Measurements from ENCODE around the gene HID1.
"Not testable (repeated sequence)": the region's sequence is repeated elsewhere in the genome, so short reads cannot be mapped to it uniquely, and the experiment has no call there.

The HID1 gene

DNA sequence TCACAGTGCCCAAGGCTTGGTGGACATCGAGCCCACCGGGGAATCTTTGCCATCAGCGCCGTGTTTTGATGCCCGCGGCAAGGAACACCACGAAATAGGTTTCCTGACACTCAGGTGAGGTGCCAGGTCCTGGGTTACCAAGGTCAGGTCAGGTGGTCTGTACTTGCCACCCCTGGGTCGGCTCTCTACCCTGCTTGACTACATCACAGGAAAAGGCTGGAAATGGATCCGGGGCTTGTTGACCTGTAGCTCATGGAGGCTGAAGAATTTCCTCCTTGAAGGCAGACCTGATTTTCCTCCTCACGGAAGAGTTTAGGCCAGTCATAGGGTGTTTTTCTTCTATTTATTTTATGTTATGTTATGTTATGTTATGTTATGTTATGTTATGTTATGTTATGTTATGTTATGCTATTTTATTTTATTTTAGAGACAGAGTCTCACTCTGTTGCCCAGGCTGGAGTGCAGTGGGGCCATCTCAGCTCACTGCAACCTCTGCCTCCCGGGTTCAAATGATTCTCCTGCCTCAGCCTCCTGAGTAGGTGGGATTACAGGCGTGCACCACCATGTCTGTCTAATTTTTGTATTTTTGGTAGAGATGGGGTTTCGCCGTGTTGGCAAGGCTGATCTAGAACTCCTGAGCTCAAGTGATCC lies 10.2 kb upstream of the HID1 start:
- not testable (repeated sequence) for H3K36me3 Mint-ChIP-seq, H3K9me3 Mint-ChIP-seq, H3K27me3 Mint-ChIP-seq, H3K27ac Mint-ChIP-seq
- H3K4me3 Mint-ChIP-seq: peak overlapping the region; percentile 90
- peaks cover 24% of the 10 kb centered on the region for H3K4me1 Mint-ChIP-seq

DNA sequence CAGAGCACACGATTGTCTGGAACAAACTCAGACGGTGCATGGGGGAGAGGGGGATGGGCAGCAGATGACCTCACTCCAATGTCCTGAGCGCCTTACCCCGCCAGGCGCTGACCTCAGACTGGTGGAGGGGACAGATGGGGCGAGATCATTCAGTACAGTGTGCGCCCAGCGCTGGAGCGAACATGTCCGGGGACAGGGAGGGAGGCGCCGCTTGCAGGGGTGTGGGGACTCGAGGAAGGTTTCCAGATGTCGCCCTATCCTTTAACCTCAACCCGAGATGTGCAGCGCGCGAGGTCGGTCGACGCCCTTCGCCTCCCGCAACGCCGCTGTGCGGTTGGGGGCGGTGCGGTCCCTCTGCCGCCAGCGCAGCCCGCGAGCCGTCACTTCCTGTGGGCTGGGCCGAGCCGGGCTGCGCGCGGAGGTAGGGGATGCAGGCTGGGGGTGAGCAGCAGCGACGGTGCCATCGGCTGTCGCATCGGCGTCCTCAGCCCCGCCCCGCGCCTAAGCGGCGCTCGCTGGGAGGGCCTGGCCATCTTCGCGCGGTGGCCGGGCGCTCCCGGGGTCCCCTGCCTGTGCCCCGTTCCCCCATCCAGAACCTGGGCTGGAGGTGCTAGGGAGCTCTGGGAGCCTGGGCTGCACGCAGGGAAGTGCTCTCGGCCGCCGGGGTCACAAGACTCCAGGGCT lies 9.6 kb upstream of the HID1 start:
- Mint-ChIP-seq H3K4me3 (peak overlapping the region; percentile 90), H3K27me3 (no peaks in the 10 kb centered on the region), H3K27ac (no peak overlapping the region), H3K36me3 (no peaks in the 10 kb centered on the region), H3K9me3 (no peaks in the 10 kb centered on the region), H3K4me1 (peaks cover 22% of the 10 kb centered on the region)

DNA sequence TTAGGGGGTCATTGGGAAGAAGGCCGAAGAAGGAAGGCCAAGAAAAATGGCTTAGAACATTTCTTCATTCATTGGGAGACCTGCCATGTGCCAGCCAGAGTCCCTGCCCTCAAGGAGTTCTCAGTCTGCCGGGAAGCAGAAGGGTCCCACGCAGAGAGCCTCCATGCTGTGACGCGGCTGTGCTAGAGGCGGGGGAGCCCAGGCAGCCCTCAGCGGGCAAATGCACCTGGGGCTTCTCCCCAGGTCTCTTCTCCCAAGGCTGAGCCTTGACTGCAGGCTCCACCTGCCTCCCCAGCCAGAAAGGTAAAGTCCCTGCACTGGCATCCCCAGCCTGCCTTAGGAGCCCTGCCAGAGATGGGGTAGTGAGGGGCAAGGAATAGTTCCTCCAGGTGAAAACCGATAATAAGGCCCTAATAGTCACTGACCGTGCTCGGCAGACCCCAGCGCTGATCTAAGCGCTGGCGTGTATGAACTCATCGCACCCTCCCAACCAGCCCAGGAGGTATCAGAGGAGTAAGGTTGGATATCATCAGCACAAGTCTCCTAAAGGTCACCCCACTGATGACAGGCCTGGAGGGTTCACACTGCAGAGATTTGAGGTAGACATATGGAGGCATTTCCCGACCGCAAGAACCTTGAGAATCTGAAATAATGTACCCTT lies 8.9 kb upstream of the HID1 start:
- Mint-ChIP-seq H3K4me3 (peak overlapping the region; percentile 90), H3K27me3 (no peaks in the 10 kb centered on the region), H3K36me3 (no peaks in the 10 kb centered on the region), H3K4me1 (peaks cover 15% of the 10 kb centered on the region), H3K27ac (no peak overlapping the region), H3K9me3 (no peaks in the 10 kb centered on the region)

DNA sequence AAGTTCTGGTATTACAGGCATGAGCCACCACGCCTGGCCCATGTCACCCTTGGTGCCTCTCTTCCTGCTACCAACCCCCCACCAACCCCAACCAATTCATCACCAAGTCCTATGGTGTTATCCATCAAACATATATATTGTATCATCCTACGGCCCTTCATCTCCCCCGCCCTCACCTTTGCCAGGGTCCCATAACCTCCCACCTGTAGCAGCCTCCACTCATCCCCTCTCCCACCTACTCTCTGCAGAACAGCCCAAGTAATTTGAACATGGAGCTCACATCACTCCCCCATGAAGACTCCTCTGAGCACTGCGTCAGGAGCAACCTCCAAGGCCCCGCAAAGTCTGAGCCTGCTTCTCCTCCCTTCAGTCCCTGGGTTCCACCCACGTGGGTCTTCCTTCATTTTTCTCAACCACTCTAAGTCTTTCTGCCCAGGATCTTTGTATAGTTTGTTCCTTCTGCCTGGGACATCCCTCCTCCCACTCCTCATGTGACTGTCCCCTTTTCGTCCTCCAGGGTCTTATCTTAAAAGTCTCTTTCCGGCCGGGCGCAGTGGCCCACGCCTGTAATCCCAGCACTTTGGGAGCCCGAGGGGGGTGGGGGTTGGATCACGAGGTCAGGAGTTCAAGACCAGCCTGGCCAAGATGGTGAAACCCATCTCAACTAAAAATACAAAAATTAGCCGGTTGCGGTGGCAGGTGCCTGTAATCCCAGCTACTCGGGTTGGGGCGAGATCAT lies 7.0 kb upstream of the HID1 start:
- Mint-ChIP-seq H3K27me3 (no peaks in the 10 kb centered on the region), H3K4me1 (peaks cover 15% of the 10 kb centered on the region), H3K4me3 (no peak overlapping the region), H3K27ac (no peak overlapping the region), H3K9me3 (no peaks in the 10 kb centered on the region), H3K36me3 (no peaks in the 10 kb centered on the region)

DNA sequence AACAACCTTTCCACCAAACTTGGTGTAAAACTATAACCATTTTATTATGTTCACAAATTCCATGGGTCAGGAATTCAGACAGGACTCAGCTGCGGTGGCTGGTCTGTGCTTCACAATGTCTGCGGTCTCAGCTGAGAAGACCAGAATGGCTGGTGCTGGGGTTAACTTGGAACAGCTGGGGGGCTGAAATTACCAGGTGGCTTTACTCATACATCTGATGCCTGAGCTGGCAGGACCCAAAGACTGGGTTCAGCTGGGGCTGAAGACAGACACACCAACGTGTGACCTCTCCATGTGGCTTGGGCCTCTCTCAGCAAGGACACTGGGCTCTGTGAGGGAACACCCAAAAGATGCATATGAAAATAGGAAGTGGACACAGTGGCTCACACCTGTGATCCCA lies 5.7 kb upstream of the HID1 start:
- no peak overlapping the region for H3K4me3 Mint-ChIP-seq
- H3K36me3 Mint-ChIP-seq: no peaks in the 10 kb centered on the region
- H3K27ac Mint-ChIP-seq: no peak overlapping the region
- H3K9me3 Mint-ChIP-seq: no peaks in the 10 kb centered on the region
- no peaks in the 10 kb centered on the region for H3K27me3 Mint-ChIP-seq
- peaks cover 15% of the 10 kb centered on the region for H3K4me1 Mint-ChIP-seq

DNA sequence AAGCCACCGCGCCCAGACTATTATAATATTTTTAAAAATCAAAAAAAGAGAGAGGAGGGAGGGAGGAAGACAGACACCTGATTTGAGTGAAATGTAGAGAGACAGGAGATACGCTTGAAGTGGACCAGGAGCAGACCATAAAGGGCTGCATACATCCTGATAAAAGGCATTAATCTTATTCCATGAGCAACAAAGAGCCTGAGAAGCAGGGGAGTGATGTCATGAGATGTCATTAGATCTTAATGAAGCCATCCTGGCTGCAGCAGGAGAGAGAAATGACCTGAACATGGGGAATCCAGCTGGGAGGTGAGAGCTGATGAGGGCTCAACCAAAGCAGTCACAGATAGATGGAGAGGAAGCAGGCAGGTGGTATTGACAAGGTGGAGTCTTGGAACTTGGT lies 5.2 kb upstream of the HID1 start:
- Mint-ChIP-seq H3K27me3 (no peaks in the 10 kb centered on the region), H3K27ac (no peak overlapping the region), H3K4me1 (peaks cover 19% of the 10 kb centered on the region), H3K4me3 (no peak overlapping the region), H3K9me3 (no peaks in the 10 kb centered on the region), H3K36me3 (no peaks in the 10 kb centered on the region)

DNA sequence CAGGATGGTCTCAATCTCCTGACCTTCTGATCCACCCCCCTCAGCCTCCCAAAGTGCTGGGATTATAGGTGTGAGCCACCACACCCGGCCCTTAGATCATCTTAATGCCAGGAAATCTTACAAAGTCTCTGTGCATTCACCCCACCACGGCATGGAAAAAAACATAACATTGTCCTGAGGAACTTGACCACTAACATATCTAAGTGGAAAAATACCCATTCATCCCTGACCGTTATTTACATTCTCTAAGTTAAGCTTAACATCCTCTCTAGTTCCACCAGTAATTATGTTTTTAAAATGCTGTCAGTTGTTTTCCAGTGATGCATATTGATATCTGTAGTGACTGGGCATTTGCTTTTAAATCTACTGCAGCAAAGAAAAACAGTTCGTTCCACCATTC lies 3.4 kb upstream of the HID1 start:
- no peaks in the 10 kb centered on the region for H3K27me3 Mint-ChIP-seq
- H3K4me3 Mint-ChIP-seq: no peak overlapping the region
- no peaks in the 10 kb centered on the region for H3K9me3 Mint-ChIP-seq
- no peaks in the 10 kb centered on the region for H3K36me3 Mint-ChIP-seq
- no peak overlapping the region for H3K27ac Mint-ChIP-seq
- peaks cover 13% of the 10 kb centered on the region for H3K4me1 Mint-ChIP-seq

DNA sequence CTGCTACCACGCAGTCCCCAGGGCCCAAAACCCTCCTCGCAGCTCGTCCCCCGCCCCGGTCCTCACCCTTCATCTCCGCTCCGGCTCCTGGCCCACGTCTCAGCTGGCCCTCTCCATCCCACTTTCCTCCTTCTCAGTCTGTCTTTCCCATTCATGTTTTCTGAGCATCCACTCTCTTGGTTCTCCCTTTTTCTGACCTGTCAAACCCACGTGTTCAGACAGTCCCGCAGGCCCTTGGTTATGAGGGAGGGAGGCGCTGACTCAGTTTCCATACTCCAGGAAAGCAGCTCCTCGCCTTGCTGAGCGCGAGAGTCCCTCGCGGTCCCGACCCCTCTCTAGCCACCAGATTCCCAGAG lies 392 bp upstream of the HID1 start:
- Mint-ChIP-seq H3K27ac (peak overlapping the region; percentile 62), H3K36me3 (no peaks in the 10 kb centered on the region), H3K9me3 (no peaks in the 10 kb centered on the region)

DNA sequence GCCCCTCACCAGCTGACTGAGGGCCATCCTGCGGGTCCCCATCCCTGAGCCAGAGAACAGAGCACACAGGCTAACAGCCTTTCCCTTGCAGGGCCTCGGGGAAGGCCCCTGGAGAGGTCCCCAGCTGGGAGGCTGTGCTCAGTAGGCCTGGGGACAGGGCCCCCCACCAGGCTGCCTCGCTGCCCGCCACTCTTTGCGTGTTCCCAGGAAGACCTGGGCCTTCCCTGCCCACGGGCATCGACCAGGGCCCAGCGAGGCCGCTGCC lies 785 bp downstream of the HID1 start:
- H3K4me1 Mint-ChIP-seq: peaks cover 9% of the 10 kb centered on the region
- H3K27ac Mint-ChIP-seq: no peak overlapping the region
- no peaks in the 10 kb centered on the region for H3K36me3 Mint-ChIP-seq
- no peaks in the 10 kb centered on the region for H3K27me3 Mint-ChIP-seq
- H3K4me3 Mint-ChIP-seq: peak overlapping the region; percentile 55
- H3K9me3 Mint-ChIP-seq: no peaks in the 10 kb centered on the region

More for the DNA sequence above, 392 bp upstream of the HID1 start:
- Mint-ChIP-seq H3K4me1 (peaks cover 9% of the 10 kb centered on the region), H3K4me3 (peak overlapping the region; percentile 90), H3K27me3 (no peaks in the 10 kb centered on the region)

DNA sequence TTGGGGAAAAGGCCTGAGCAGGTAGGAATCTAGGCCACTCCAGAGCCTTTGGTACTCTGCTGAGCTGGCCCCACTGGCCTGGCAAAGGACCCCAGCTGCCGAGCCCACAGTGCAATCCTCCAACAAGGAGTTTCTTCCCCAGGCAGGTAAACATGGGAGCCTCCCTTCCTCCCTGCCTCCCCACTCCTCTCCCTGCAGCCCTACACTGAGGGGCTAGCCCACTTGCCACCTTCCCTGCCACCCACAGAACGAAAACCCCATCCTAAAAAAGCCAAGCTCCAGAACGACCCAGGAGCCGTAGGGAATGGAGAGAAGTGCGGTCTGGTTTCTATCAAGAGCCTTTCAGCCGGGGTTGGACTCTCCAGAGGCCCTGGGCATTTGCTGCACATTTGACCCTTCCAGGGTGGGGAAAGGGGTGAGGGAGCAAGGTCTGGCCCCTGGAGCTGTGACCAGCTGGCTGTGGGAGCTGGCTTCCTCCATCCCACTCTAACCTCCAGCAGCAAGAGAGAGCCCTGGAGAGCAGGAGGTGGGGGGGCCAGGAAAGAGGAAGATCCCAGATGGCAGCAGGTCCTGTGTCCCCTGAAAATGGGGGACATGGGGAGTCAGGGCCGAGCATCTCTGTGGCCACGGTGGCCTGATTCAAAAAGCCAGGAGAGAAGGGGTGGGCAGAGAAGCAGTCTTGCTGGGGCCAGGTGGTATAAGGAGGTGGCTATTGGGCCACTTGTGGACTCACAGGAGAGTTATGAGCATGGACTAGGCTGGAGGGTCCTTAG lies 1.3 kb downstream of the HID1 start:
- Mint-ChIP-seq H3K27ac (no peak overlapping the region), H3K4me3 (peak overlapping the region; percentile 55), H3K36me3 (no peaks in the 10 kb centered on the region), H3K9me3 (no peaks in the 10 kb centered on the region), H3K27me3 (no peaks in the 10 kb centered on the region), H3K4me1 (peaks cover 9% of the 10 kb centered on the region)

DNA sequence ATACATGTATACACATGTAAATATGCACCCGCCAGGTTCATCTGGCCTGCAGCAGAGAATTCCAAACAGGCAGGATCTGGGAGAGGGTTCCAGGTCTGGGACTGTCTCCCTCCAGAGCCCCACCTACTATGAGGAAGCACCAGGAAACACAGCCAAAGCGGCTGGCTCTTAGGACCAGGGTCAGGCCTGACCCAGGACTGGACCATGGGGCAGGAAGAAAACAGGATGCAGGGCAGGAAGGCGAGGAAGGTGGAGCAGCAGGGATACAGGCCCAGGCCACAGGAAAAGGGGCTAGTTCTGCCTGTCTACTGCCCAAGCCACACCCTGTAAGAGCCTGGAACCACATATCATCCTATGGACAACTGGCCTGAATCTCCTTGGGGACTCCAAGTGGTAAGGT lies 2.2 kb downstream of the HID1 start:
- Mint-ChIP-seq H3K9me3 (no peaks in the 10 kb centered on the region), H3K4me1 (peaks cover 9% of the 10 kb centered on the region), H3K27ac (no peak overlapping the region), H3K27me3 (no peaks in the 10 kb centered on the region), H3K4me3 (peak overlapping the region; percentile 51), H3K36me3 (no peaks in the 10 kb centered on the region)

- not testable (repeated sequence) for H3K27ac Mint-ChIP-seq, H3K4me1 Mint-ChIP-seq
These were observed 3.1 kb downstream of the HID1 start for GRCh38 chr17:74969501-74969900.

DNA sequence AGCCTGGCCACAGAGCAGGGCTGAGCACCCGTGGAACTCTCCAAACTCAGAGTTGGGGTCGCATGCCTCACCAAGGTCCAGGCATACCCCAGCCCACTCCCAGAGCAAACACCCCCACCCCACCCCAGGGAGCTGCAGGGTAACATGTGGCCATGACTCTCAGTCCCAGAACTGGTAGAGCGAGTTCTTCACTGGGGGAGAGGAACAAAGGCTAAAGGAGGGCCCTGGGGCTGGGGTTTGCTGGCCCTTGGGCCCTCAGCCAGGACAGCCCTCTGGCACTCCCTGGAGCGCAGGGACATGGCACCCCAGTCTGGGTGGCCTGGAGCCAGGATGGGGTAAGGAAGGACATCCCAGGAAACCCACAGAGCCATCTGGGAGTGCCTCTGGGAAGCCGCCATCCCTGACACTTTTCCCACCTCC lies 4.2 kb downstream of the HID1 start:
- Mint-ChIP-seq H3K27me3 (no peaks in the 10 kb centered on the region), H3K27ac (no peak overlapping the region), H3K4me3 (no peak overlapping the region), H3K9me3 (no peaks in the 10 kb centered on the region), H3K4me1 (peaks cover 9% of the 10 kb centered on the region), H3K36me3 (no peaks in the 10 kb centered on the region)

More at GRCh38 chr17:74969501-74969900, 3.1 kb downstream of the HID1 start:
- not testable (repeated sequence) for H3K9me3 Mint-ChIP-seq, H3K27me3 Mint-ChIP-seq, H3K4me3 Mint-ChIP-seq, H3K36me3 Mint-ChIP-seq

DNA sequence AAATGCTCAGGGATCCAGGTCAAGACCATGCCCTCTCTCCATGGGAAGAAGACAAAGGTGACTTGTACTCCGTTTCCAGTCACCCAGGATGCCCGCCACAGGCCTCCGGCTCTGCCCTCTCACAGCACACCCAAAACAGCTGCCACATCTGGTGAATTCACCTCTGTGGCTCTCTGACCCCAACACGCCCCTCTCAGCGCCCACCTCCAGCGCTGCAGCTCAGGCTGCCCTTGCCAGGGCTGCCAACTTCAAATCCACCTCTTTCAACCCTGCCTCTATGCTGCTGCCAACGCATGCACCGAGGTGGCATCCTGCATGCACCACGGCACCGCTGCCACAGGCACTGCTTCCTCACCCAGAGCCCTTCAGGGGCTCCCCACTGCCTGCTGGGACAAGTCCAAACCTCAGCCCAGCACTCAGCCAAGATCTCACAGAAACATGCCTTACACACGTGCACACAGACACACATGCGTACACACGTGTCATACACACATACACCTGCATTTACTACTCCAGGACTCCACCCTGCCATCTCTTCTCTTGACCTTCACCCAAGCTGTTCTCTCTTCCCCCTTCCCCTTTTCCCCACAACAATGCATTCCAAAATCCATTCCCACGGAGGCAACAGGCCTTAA lies 7.5 kb downstream of the HID1 start:
- Mint-ChIP-seq H3K9me3 (no peaks in the 10 kb centered on the region), H3K4me3 (no peak overlapping the region), H3K27ac (no peak overlapping the region), H3K27me3 (no peaks in the 10 kb centered on the region), H3K36me3 (no peaks in the 10 kb centered on the region), H3K4me1 (peaks cover 4% of the 10 kb centered on the region)

- H3K27me3 Mint-ChIP-seq: no peaks in the 10 kb centered on the region
- H3K4me1 Mint-ChIP-seq: peaks cover 4% of the 10 kb centered on the region
- H3K36me3 Mint-ChIP-seq: no peaks in the 10 kb centered on the region
- H3K27ac Mint-ChIP-seq: no peak overlapping the region
- no peaks in the 10 kb centered on the region for H3K9me3 Mint-ChIP-seq
- H3K4me3 Mint-ChIP-seq: no peak overlapping the region
These were observed 8.3 kb downstream of the HID1 start for GRCh38 chr17:74964246-74964761.
